Fibroblast of skin of right biceps (primary cell): ENCODE data around the gene CHTF8.

ENCODE experiments used
- DNase-seq: peaks from one replicate; pipeline ENCODE4 v3.0.0-alpha.2; 2013

The CHTF8 gene

DNA sequence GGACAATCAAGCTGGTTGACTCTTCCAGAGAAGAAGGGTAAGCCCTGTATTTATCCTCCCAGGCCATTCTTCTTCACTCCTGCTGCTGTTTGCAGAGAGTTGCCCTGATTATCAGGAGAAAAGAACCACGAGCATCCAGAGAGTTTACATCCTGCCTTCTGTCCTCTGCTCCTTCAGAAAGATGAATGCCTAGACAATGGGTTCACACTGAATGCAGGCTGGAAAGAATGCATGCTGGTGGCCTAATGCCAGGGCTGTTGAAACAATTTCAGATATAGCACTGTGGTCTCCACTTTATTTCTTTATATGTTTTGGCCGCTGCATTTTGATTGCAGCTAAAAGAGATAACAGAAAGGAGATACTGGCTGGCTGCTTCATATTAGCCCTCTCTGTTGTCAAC lies 48.1 kb downstream of the CHTF8 start:
- DNase-seq: peak; percentile 58

GRCh38 chr16:69083306-69083941 lies 49.0 kb downstream of the CHTF8 start:
- no peak for DNase-seq

GRCh38 chr16:69079697-69080096 lies 52.7 kb downstream of the CHTF8 start:
- DNase-seq: no peak

DNA sequence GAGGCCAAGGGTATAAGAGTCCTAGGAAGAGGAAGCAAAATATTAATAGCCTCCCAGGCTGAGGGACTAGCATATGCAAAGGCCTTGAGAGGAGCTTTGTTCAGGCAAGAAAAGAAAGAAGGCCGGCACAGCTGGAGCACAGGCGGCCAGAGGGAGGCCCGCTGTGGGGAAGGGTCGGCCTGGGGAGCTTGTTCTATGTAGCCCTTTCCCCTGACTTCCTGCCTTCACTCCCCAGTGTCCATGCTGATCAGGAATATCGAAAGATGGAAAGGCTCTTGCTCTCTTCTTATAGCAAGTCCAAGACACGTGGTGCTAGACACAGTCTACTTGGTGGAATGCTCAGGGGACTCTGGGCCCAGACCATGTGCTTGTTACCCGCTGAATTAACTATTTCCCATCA lies 54.3 kb downstream of the CHTF8 start:
- DNase-seq: no peak

- no peak for DNase-seq
Measured at GRCh38 chr16:69077251-69077650, 55.1 kb downstream of the CHTF8 start.

GRCh38 chr16:69073181-69073702 lies 59.1 kb downstream of the CHTF8 start:
- DNase-seq: peak; percentile 81

DNA sequence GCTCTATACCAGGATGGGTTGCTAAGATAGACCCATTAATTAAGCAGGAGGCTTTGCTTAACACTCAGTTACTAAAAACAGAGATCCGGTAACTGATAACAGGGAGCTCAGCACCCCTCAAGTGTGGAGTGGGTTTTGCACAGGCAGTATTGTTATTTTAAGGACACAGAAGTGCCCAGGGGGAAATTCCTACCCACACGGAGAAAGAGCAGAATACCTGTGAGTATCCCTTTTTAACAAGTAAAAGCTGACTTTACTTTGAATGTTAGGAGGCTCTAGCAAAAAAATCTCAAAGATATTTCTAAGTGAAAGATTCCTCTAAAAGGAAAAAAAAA lies 59.8 kb downstream of the CHTF8 start:
- DNase-seq: no peak

GRCh38 chr16:69071036-69071435 lies 61.4 kb downstream of the CHTF8 start:
- DNase-seq: no peak

GRCh38 chr16:69069504-69069903 lies 62.9 kb downstream of the CHTF8 start:
- DNase-seq: no peak
